K562 (cell line): ENCODE measurements around the gene DOCK3.

Experiments used
- JUN ChIP-seq, 2 experiments: sonication (generic) in 1 of 2; formaldehyde crosslinking in 1 of 2; IDR thresholded peaks; 2 replicates each; pipeline versions ENCODE4 v1.6.1 to v1.8.0; 2012 to 2022; ENCODE audit warnings: borderline replicate concordance in 2 of 2, mild to moderate bottlenecking in 2 of 2, improper control_type of control experiment in 1 of 2, low read depth in 1 of 2, low read length in 1 of 2, missing genetic modification reagents in 1 of 2
- NFIC ChIP-seq: fragments of 450-650 bp; IDR thresholded peaks from 2 replicates; pipeline ENCODE4 v1.6.1; 2017; ENCODE audit warnings: mild to moderate bottlenecking, inconsistent platforms
- POLR2AphosphoS5 ChIP-seq: IDR thresholded peaks from 2 replicates; pipeline ENCODE4 v1.6.1; 2011; ENCODE audit warnings: mild to moderate bottlenecking, low read depth, low read length, moderate library complexity; ENCODE audit not compliant: control insufficient read depth, insufficient read depth
- SMC3 ChIP-seq: conservative IDR thresholded peaks from 2 replicates; pipeline ENCODE4 v1.6.1; 2011; ENCODE audit warnings: low read depth, low read length, improper control_type of control experiment; ENCODE audit not compliant: insufficient read depth
- TF ChIP-seq, protein P1 (sequence below): fragments of 250-450 bp; sonication (Bioruptor Pico); IDR thresholded peaks from 2 replicates; pipeline ENCODE4 v1.8.0; 2021; ENCODE audit warnings: mild to moderate bottlenecking, moderate library complexity
- TF ChIP-seq, protein P2 (sequence below), 2 experiments: fragments of 450-650 bp in 1 of 2; sonication (generic) in 1 of 2; formaldehyde crosslinking in 1 of 2; IDR thresholded peaks in 1 of 2; conservative IDR thresholded peaks in 1 of 2; 2 replicates each; pipeline versions ENCODE4 v1.6.1 to v1.8.1; 2016 to 2023; ENCODE audit warnings: mild to moderate bottlenecking in 2 of 2, moderate library complexity in 2 of 2, inconsistent platforms in 1 of 2, missing genetic modification reagents in 1 of 2

DNA sequence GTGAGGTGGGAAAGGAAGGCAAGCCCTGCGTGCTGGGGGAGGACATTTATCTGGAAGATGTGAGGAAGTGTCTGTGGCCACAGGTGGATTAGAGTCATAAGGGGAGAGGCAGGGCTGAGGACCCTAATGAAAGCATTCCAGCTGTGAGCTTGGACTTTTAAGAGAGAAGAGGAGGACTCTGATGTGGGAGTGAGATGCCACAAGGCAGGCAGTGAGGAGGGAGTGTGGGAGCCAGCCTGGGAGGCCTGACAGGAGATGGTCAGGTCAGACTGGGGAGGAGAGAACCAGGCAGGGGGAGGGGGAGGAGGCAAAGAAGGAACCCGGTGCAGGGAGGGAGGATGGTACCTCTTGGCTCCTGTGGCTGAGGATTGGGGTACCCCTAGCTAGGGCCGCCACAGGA lies 36.8 kb upstream of the DOCK3 start:
- TF ChIP-seq NFIC (no peak), JUN (IDR thresholded peaks at IDR 0.05; ENCODE audit: borderline replicate concordance, low read depth, low read length) (no peak), JUN (CRISPR knock-in tag; IDR thresholded peaks at IDR 0.05; ENCODE audit: borderline replicate concordance) (no peak), POLR2AphosphoS5 (no peak), SMC3 (no peak)
- TF ChIP-seq, protein P1, sequence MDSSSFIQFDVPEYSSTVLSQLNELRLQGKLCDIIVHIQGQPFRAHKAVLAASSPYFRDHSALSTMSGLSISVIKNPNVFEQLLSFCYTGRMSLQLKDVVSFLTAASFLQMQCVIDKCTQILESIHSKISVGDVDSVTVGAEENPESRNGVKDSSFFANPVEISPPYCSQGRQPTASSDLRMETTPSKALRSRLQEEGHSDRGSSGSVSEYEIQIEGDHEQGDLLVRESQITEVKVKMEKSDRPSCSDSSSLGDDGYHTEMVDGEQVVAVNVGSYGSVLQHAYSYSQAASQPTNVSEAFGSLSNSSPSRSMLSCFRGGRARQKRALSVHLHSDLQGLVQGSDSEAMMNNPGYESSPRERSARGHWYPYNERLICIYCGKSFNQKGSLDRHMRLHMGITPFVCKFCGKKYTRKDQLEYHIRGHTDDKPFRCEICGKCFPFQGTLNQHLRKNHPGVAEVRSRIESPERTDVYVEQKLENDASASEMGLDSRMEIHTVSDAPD (CRISPR knock-in tag) = no peak
- TF ChIP-seq, protein P2, sequence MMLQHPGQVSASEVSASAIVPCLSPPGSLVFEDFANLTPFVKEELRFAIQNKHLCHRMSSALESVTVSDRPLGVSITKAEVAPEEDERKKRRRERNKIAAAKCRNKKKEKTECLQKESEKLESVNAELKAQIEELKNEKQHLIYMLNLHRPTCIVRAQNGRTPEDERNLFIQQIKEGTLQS (IDR thresholded peaks at IDR 0.05) = no peak
- TF ChIP-seq, protein P2 (CRISPR knock-in tag; conservative IDR thresholded peaks at IDR 0.05) = no peak
